SK-N-SH treated with all-trans-retinoic acid at 6 μM for 48 hours (cell line): ENCODE measurements around the gene MTFR1L.

Experiments used
- ARNTL ChIP-seq: fragments of 450-650 bp; formaldehyde crosslinking; IDR thresholded peaks from 2 replicates; pipeline ENCODE4 v1.5.0; 2020; ENCODE audit warnings: low read depth, mild to moderate bottlenecking, moderate library complexity, borderline replicate concordance
- CREB5 ChIP-seq: fragments of 250-450 bp; sonication (Bioruptor Pico); IDR thresholded peaks from 2 replicates; pipeline ENCODE4 v1.5.1; 2020; ENCODE audit warnings: low read depth, mild to moderate bottlenecking, moderate library complexity
- CSDC2 ChIP-seq: fragments of 250-450 bp; sonication (Bioruptor Pico); IDR thresholded peaks from 2 replicates; pipeline ENCODE4 v1.5.0; 2020; ENCODE audit warnings: mild to moderate bottlenecking, moderate library complexity
- ESRRG ChIP-seq: fragments of 250-450 bp; sonication (Bioruptor Pico); IDR thresholded peaks from 2 replicates; pipeline ENCODE4 v1.6.1; 2021; ENCODE audit warnings: mild to moderate bottlenecking
- GLIS3 ChIP-seq: fragments of 250-450 bp; sonication (Bioruptor Pico); IDR thresholded peaks from 2 replicates; pipeline ENCODE4 v1.5.0; 2020; ENCODE audit warnings: mild to moderate bottlenecking, moderate library complexity
- PATZ1 ChIP-seq: fragments of 250-450 bp; sonication (Bioruptor Pico); IDR thresholded peaks from 2 replicates; pipeline ENCODE4 v1.8.0; 2020; ENCODE audit warnings: mild to moderate bottlenecking, moderate library complexity, borderline replicate concordance
- POU6F1 ChIP-seq: fragments of 250-450 bp; sonication (Bioruptor Pico); IDR thresholded peaks from 2 replicates; pipeline ENCODE4 v1.8.0; 2021; ENCODE audit warnings: low read depth, mild to moderate bottlenecking, moderate library complexity, borderline replicate concordance
- RARB ChIP-seq: fragments of 250-450 bp; sonication (Bioruptor Pico); IDR thresholded peaks from 2 replicates; pipeline ENCODE4 v1.8.0; 2021; ENCODE audit warnings: mild to moderate bottlenecking, moderate library complexity
- SNAI2 ChIP-seq: fragments of 250-450 bp; sonication (Bioruptor Pico); IDR thresholded peaks from 2 replicates; pipeline ENCODE4 v1.5.0; 2020; ENCODE audit warnings: mild to moderate bottlenecking, moderate library complexity
- TOX ChIP-seq: fragments of 250-450 bp; sonication (Bioruptor Pico); IDR thresholded peaks from 2 replicates; pipeline ENCODE4 v1.8.0; 2021; ENCODE audit warnings: mild to moderate bottlenecking, moderate library complexity, borderline replicate concordance
- ZC3H10 ChIP-seq: fragments of 250-450 bp; sonication (Bioruptor Pico); IDR thresholded peaks from 2 replicates; pipeline ENCODE4 v1.5.1; 2021; ENCODE audit warnings: mild to moderate bottlenecking, moderate library complexity
- ZFP3 ChIP-seq: fragments of 250-450 bp; sonication (Bioruptor Pico); IDR thresholded peaks from 2 replicates; pipeline ENCODE4 v1.5.0; 2020; ENCODE audit warnings: mild to moderate bottlenecking, moderate library complexity

- TF ChIP-seq CSDC2 (CRISPR knock-in tag): no peak
- TF ChIP-seq ARNTL (CRISPR knock-in tag): no peak
- TF ChIP-seq SNAI2 (CRISPR knock-in tag): no peak
- no peak for TF ChIP-seq ZFP3 (CRISPR knock-in tag)
- TF ChIP-seq ESRRG (CRISPR knock-in tag): no peak
- no peak for TF ChIP-seq TOX (CRISPR knock-in tag)
- TF ChIP-seq GLIS3: no peak
- TF ChIP-seq ZC3H10: no peak
- TF ChIP-seq PATZ1 (CRISPR knock-in tag): no peak
- TF ChIP-seq CREB5 (CRISPR knock-in tag): no peak
- TF ChIP-seq RARB (CRISPR knock-in tag): no peak
- no peak for TF ChIP-seq POU6F1 (CRISPR knock-in tag)
These were observed 47.6 kb upstream of the MTFR1L start for GRCh38 chr1:25772164-25772563.
